ENCODE results near the gene B4GALT5. TPM values are rescaled to one million over a fixed set of nuclear protein-coding genes. Genes with fewer than 3 reads are reported as not detected.

Gene B4GALT5
- total RNA-seq, 1 experiment from 2014 or later = 92.5 TPM

- CTCF ChIA-PET = no interaction called here
- no peaks in the 10 kb centered on the region for H3K79me2 ChIP-seq (ENCODE audit: insufficient read depth, low read length)
- no peaks in the 10 kb centered on the region for H3K27me3 ChIP-seq (ENCODE audit: insufficient read depth, low read length)
- H3K9me2 ChIP-seq (ENCODE audit: insufficient read depth) = no peaks in the 10 kb centered on the region
- no peak overlapping the region for H3K27ac ChIP-seq (ENCODE audit: low read depth, low read length)
- no peaks in the 10 kb centered on the region for H3K36me3 ChIP-seq (ENCODE audit: control insufficient read depth in 1 of 2, insufficient read depth in 2 of 2, low read length in 2 of 2)
- no peaks in the 10 kb centered on the region for H3K4me1 ChIP-seq (ENCODE audit: control insufficient read depth in 1 of 2, insufficient read depth in 2 of 2, low read length in 2 of 2)
- no peaks in the 10 kb centered on the region for H4K20me1 ChIP-seq (ENCODE audit: insufficient read depth)
- DNase-seq (ENCODE audit: low read depth, low spot score) (no peak), ATAC-seq (no peak)
- no peak overlapping the region for H3K4me3 ChIP-seq (replicated peaks in 1 of 2; ENCODE audit: low read depth in 1 of 2, low read length in 2 of 2)
- RAD21 ChIA-PET (ENCODE audit: low non-redundant PET in 1 of 2, low total read pairs in 2 of 2, uncharacterized antibody in 2 of 2, unreplicated experiment in 2 of 2) = no interaction called here
- POLR2A ChIA-PET = no interaction called here
- no peak for TF ChIP-seq TCF7L2 (IDR thresholded peaks at IDR 0.05; ENCODE audit: borderline replicate concordance, extremely low read depth, insufficient read depth, insufficient read length)
- no peak for TF ChIP-seq ZFX (IDR thresholded peaks at IDR 0.05)
- no peak for TF ChIP-seq CEBPB (IDR thresholded peaks at IDR 0.05; ENCODE audit: low read depth)
- TF ChIP-seq ZNF274 (IDR thresholded peaks at IDR 0.05; ENCODE audit: low read depth, low read length) = no peak
- no TSS peak for BruUV-seq (replicated peaks)
- no peaks in the 10 kb centered on the region for H3K9me3 ChIP-seq (ENCODE audit: control insufficient read depth in 1 of 2, insufficient read depth in 1 of 2, low read depth in 1 of 2, low read length in 2 of 2)
- H3K9ac ChIP-seq (ENCODE audit: low read length) = no peak overlapping the region
- H3K4me2 ChIP-seq (ENCODE audit: low read length) = no peak overlapping the region
- H2AFZ ChIP-seq (ENCODE audit: low read depth, low read length, poor library complexity, severe bottlenecking) = no peak overlapping the region
- intact Hi-C loops (cut with micrococcal nuclease) = no loop called here
Observed at GRCh38 chr20:49752201-49752903, 38.7 kb upstream of the B4GALT5 start.

GRCh38 chr20:49751397-49751736 is 37.7 kb upstream of the B4GALT5 start:
- ChIA-PET RAD21 (ENCODE audit: low non-redundant PET in 1 of 2, low total read pairs in 2 of 2, uncharacterized antibody in 2 of 2, unreplicated experiment in 2 of 2) (no interaction called here), CTCF (interaction anchor here (1.2 kb wide), 1 partner anchor 95 kb away, joined by 3 read pairs; no protein-coding TSS in a partner anchor)
- H3K4me2 ChIP-seq (ENCODE audit: low read length) = no peak overlapping the region

More at GRCh38 chr20:49751397-49751736, 37.7 kb upstream of the B4GALT5 start:
- no peak for DNase-seq (ENCODE audit: low read depth, low spot score)
- Histone ChIP-seq H3K9ac (ENCODE audit: low read length) (no peak overlapping the region), H3K27me3 (ENCODE audit: insufficient read depth, low read length) (no peaks in the 10 kb centered on the region), H3K36me3 (ENCODE audit: control insufficient read depth in 1 of 2, insufficient read depth in 2 of 2, low read length in 2 of 2) (no peaks in the 10 kb centered on the region), H3K9me3 (ENCODE audit: control insufficient read depth in 1 of 2, insufficient read depth in 1 of 2, low read depth in 1 of 2, low read length in 2 of 2) (no peaks in the 10 kb centered on the region), H3K4me3 (replicated peaks in 1 of 2; ENCODE audit: low read depth in 1 of 2, low read length in 2 of 2) (no peak overlapping the region), H3K9me2 (ENCODE audit: insufficient read depth) (no peaks in the 10 kb centered on the region), H3K4me1 (ENCODE audit: control insufficient read depth in 1 of 2, insufficient read depth in 2 of 2, low read length in 2 of 2) (no peaks in the 10 kb centered on the region), H3K79me2 (ENCODE audit: insufficient read depth, low read length) (no peaks in the 10 kb centered on the region), H3K27ac (ENCODE audit: low read depth, low read length) (no peak overlapping the region), H2AFZ (ENCODE audit: low read depth, low read length, poor library complexity, severe bottlenecking) (no peak overlapping the region), H4K20me1 (ENCODE audit: insufficient read depth) (no peaks in the 10 kb centered on the region)
- BruUV-seq (replicated peaks) = no TSS peak
- intact Hi-C loops (cut with micrococcal nuclease) = no loop called here
- no peak for ATAC-seq
- TF ChIP-seq CEBPB (IDR thresholded peaks at IDR 0.05; ENCODE audit: low read depth) = no peak
- POLR2A ChIA-PET = interaction anchor here (0.9 kb wide), 1 partner anchor 34 kb away, joined by 3 read pairs; no protein-coding TSS in a partner anchor
